ENCODE measurements around the gene STAM.
"Not testable (repeated sequence)": the region's sequence is repeated elsewhere in the genome, so short reads cannot be mapped to it uniquely, and the experiment has no call there.

The STAM gene

GRCh38 chr10:17643755-17644484 lies at the start of gene STAM:
Gene STAM (plus strand): TSS chr10:17644151. CDS start chr10:17644340, 189 bp downstream.
- DNase-seq, result peak; percentile 94

GRCh38 chr10:17597386-17597785 lies 46.6 kb upstream of the STAM start:
- DNase-seq, result no peak

- peak; percentile 34 for DNase-seq
Observed at GRCh38 chr10:17599089-17599488, 44.9 kb upstream of the STAM start.

- no peak for DNase-seq
Observed at GRCh38 chr10:17605936-17606335, 38.0 kb upstream of the STAM start.

- DNase-seq, result no peak
Observed at GRCh38 chr10:17606547-17607040, 37.4 kb upstream of the STAM start.

- no peak for DNase-seq
Observed at GRCh38 chr10:17607060-17607459, 36.9 kb upstream of the STAM start.

GRCh38 chr10:17607603-17608332 lies 36.2 kb upstream of the STAM start:
- DNase-seq, result peak; percentile 74

- no peak for DNase-seq
Observed at GRCh38 chr10:17609523-17610079, 34.4 kb upstream of the STAM start.

- peak; percentile 59 for DNase-seq
Observed at GRCh38 chr10:17616403-17617030, 27.4 kb upstream of the STAM start.

- DNase-seq, result peak; percentile 91
Observed at GRCh38 chr10:17617031-17617911, 26.7 kb upstream of the STAM start, which contains the start of gene HACD1. Gene HACD1 (minus strand): TSS chr10:17617374. CDS start chr10:17617339, 35 bp downstream.

- no peak for DNase-seq
Observed at GRCh38 chr10:17622061-17622460, 21.9 kb upstream of the STAM start.

- DNase-seq, result no peak
Observed at GRCh38 chr10:17624996-17625395, 19.0 kb upstream of the STAM start.

GRCh38 chr10:17626656-17627055 lies 17.3 kb upstream of the STAM start:
- no peak for DNase-seq

GRCh38 chr10:17632590-17632989 lies 11.4 kb upstream of the STAM start:
- not testable (repeated sequence) for DNase-seq

GRCh38 chr10:17633353-17633752 lies 10.6 kb upstream of the STAM start:
- peak; percentile 28 for DNase-seq

GRCh38 chr10:17637869-17638268 lies 6.1 kb upstream of the STAM start:
- DNase-seq, result no peak

- DNase-seq, result peak; percentile 91
Observed at GRCh38 chr10:17640331-17640816, 3.6 kb upstream of the STAM start.

- peak; percentile 83 for DNase-seq
Observed at GRCh38 chr10:17643339-17643754, 604 bp upstream of the STAM start.

- peak; percentile 88 for DNase-seq
Observed at GRCh38 chr10:17644485-17644943, 563 bp downstream of the STAM start.

GRCh38 chr10:17645621-17646345 lies 1.8 kb downstream of the STAM start:
- DNase-seq, result no peak

- DNase-seq, result no peak
Observed at GRCh38 chr10:17647326-17647725, 3.4 kb downstream of the STAM start.
